OCI-LY7 (cell line): ENCODE results near the gene LYG2. TPM values are rescaled to one million over a fixed set of nuclear protein-coding genes. Genes with fewer than 3 reads are reported as not detected.

Source experiments
- BruUV-seq: library from RNA; stranded (reverse); fragments of 400-500 nt; replicated peaks from 2 replicates; lab custom pipeline; 2021; lab: Mats Ljungman, UMichigan
- CTCF ChIA-PET: fragments of 300-600 bp; sonication (Branson Sonifier 250); formaldehyde crosslinking; loops from one replicate; lab custom pipeline; 2022; ENCODE audit warnings: antibody characterized with exemption; ENCODE audit not compliant: unreplicated experiment; lab: Charles Lee
- POLR2A ChIA-PET: fragments of 300-600 bp; sonication (Branson Sonifier 250); formaldehyde crosslinking; loops from one replicate; lab custom pipeline; 2022; ENCODE audit warnings: antibody characterized with exemption; lab: Charles Lee
- DNase-seq: peaks from one replicate; pipeline ENCODE4 v3.0.0-alpha.2; 2015; ENCODE audit warnings: low spot score
- H2AFZ ChIP-seq: fragments of 200-600 bp; sonication (generic), shearing (Covaris generic); 2 replicates; pipeline ENCODE4 v1.6.1; 2014; ENCODE audit warnings: mild to moderate bottlenecking, antibody characterized with exemption, low read length, moderate library complexity
- H3K27ac ChIP-seq: fragments of 200-600 bp; sonication (generic); 2 replicates; pipeline ENCODE4 v1.5.1; 2014; ENCODE audit warnings: mixed run types, low read depth, mild to moderate bottlenecking, moderate library complexity, low read length, inconsistent platforms; ENCODE audit not compliant: poor library complexity, severe bottlenecking
- H3K36me3 ChIP-seq: fragments of 200-600 bp; sonication (generic); 2 replicates; pipeline ENCODE4 v1.6.1; 2014; ENCODE audit warnings: mild to moderate bottlenecking, antibody characterized with exemption, low read length, moderate library complexity, mixed read lengths; ENCODE audit not compliant: insufficient read depth
- H3K4me1 ChIP-seq: fragments of 200-600 bp; sonication (generic); 2 replicates; pipeline ENCODE4 v1.5.1; 2014; ENCODE audit warnings: mild to moderate bottlenecking, low read length; ENCODE audit not compliant: insufficient read depth, poor library complexity, severe bottlenecking
- H3K4me2 ChIP-seq: fragments of 200-600 bp; sonication (generic); 2 replicates; pipeline ENCODE4 v1.6.1; 2014; ENCODE audit warnings: mild to moderate bottlenecking, low read length
- H3K4me3 ChIP-seq: fragments of 200-600 bp; sonication (generic); 2 replicates; pipeline ENCODE4 v1.5.1; 2014; ENCODE audit warnings: mild to moderate bottlenecking, low read depth, low read length; ENCODE audit not compliant: poor library complexity, severe bottlenecking
- H3K79me2 ChIP-seq: fragments of 200-600 bp; sonication (generic); 2 replicates; pipeline ENCODE4 v1.6.1; 2016; ENCODE audit warnings: low read depth, mild to moderate bottlenecking, low read length, moderate library complexity, mixed read lengths; ENCODE audit not compliant: insufficient read depth
- H3K9me2 ChIP-seq: fragments of 200-600 bp; sonication (generic); 2 replicates; pipeline ENCODE4 v1.6.1; 2016; ENCODE audit warnings: mild to moderate bottlenecking, low read length, mixed read lengths; ENCODE audit not compliant: insufficient read depth
- H3K9me3 ChIP-seq: fragments of 200-600 bp; sonication (generic); 2 replicates; pipeline ENCODE4 v1.6.1; 2014; ENCODE audit warnings: mild to moderate bottlenecking, mixed run types, low read length, mixed read lengths
- H4K20me1 ChIP-seq: fragments of 200-600 bp; sonication (generic); 2 replicates; pipeline ENCODE4 v1.6.1; 2014; ENCODE audit warnings: mild to moderate bottlenecking, antibody characterized with exemption, low read length, moderate library complexity, mixed read lengths; ENCODE audit not compliant: insufficient read depth
- CTCF ChIP-seq: fragments of 200-600 bp; sonication (generic); conservative IDR thresholded peaks from 2 replicates; pipeline ENCODE4 v1.5.1; 2014; ENCODE audit warnings: mild to moderate bottlenecking, antibody characterized with exemption, low read length, moderate library complexity, mixed read lengths
- EZH2phosphoT487 ChIP-seq: fragments of 200-600 bp; sonication (generic); IDR thresholded peaks from 2 replicates; pipeline ENCODE4 v1.6.1; 2018; ENCODE audit warnings: low read depth, borderline replicate concordance, mild to moderate bottlenecking, mixed run types, antibody characterized with exemption, low read length, moderate library complexity, mixed read lengths
- intact Hi-C: fragments of 100-400 bp; cut with micrococcal nuclease; formaldehyde crosslinking; loops from one replicate; pipeline ENCODE4 v1.10.0; 2022; ENCODE audit not compliant: unreplicated experiment
- total RNA-seq, 2 experiments: library from RNA; depleted of rRNA in 1 of 2; stranded (reverse); fragments of >200 nt in 1 of 2; shearing (Covaris generic) in 1 of 2; gene quantifications; 2 replicates each; pipeline ENCODE4 v1.2.3, GENCODE V29; 2014 to 2022

LYG2 gene
- total RNA-seq, 2 experiments from 2014 or later = not detected

GRCh38 chr2:99256677-99257076, 1.2 kb upstream of the LYG2 start:
- H3K27ac ChIP-seq = no peak overlapping the region
- ChIA-PET CTCF (no interaction called here), POLR2A (no interaction called here)
- H3K4me1 ChIP-seq = no peaks in the 10 kb centered on the region
- no peaks in the 10 kb centered on the region for H4K20me1 ChIP-seq
- no peak overlapping the region for H2AFZ ChIP-seq
- no peaks in the 10 kb centered on the region for H3K36me3 ChIP-seq
- no TSS peak for BruUV-seq
- 0 out of 2 replicates have a peak, but pooled peaks cover 2% of the 10 kb centered on the region for H3K9me2 ChIP-seq
- DNase-seq = no peak
- no peaks in the 10 kb centered on the region for H3K79me2 ChIP-seq
- intact Hi-C loops = no loop called here
- H3K4me2 ChIP-seq = no peak overlapping the region
- no peaks in the 10 kb centered on the region for H3K9me3 ChIP-seq
- no peak overlapping the region for H3K4me3 ChIP-seq
- no peak for TF ChIP-seq EZH2phosphoT487
- TF ChIP-seq CTCF = no peak

- no peaks in the 10 kb centered on the region for H3K79me2 ChIP-seq
- H3K4me2 ChIP-seq = no peak overlapping the region
- intact Hi-C loops = no loop called here
- H3K9me2 ChIP-seq = no peaks in the 10 kb centered on the region
- H3K9me3 ChIP-seq = no peaks in the 10 kb centered on the region
- no peak overlapping the region for H3K4me3 ChIP-seq
- H3K4me1 ChIP-seq = no peaks in the 10 kb centered on the region
- TF ChIP-seq CTCF = no peak
- TF ChIP-seq EZH2phosphoT487 = no peak
- no peaks in the 10 kb centered on the region for H4K20me1 ChIP-seq
- H3K27ac ChIP-seq = no peak overlapping the region
- ChIA-PET CTCF (no interaction called here), POLR2A (no interaction called here)
- no peak overlapping the region for H2AFZ ChIP-seq
- no peaks in the 10 kb centered on the region for H3K36me3 ChIP-seq
- DNase-seq = no peak
- BruUV-seq = no TSS peak
Measured at GRCh38 chr2:99249951-99250350, 5.5 kb downstream of the LYG2 start.

- no peak for DNase-seq
- POLR2A ChIA-PET = no interaction called here
- intact Hi-C loops = no loop called here
- H3K27ac ChIP-seq = no peak overlapping the region
- no TSS peak for BruUV-seq
- H3K36me3 ChIP-seq = no peaks in the 10 kb centered on the region
- H3K9me2 ChIP-seq = no peaks in the 10 kb centered on the region
- H2AFZ ChIP-seq = no peak overlapping the region
- no peaks in the 10 kb centered on the region for H3K9me3 ChIP-seq
- no peaks in the 10 kb centered on the region for H3K4me1 ChIP-seq
- no peak overlapping the region for H3K4me2 ChIP-seq
- no peak overlapping the region for H3K4me3 ChIP-seq
- H3K79me2 ChIP-seq = no peaks in the 10 kb centered on the region
- H4K20me1 ChIP-seq = no peaks in the 10 kb centered on the region
- TF ChIP-seq EZH2phosphoT487 (no peak), CTCF (no peak)
- CTCF ChIA-PET = no interaction called here
Measured at GRCh38 chr2:99242151-99242550, 13.3 kb downstream of the LYG2 start.
